ENCODE measurements around the gene MYO9A.

Gene MYO9A, protein sequence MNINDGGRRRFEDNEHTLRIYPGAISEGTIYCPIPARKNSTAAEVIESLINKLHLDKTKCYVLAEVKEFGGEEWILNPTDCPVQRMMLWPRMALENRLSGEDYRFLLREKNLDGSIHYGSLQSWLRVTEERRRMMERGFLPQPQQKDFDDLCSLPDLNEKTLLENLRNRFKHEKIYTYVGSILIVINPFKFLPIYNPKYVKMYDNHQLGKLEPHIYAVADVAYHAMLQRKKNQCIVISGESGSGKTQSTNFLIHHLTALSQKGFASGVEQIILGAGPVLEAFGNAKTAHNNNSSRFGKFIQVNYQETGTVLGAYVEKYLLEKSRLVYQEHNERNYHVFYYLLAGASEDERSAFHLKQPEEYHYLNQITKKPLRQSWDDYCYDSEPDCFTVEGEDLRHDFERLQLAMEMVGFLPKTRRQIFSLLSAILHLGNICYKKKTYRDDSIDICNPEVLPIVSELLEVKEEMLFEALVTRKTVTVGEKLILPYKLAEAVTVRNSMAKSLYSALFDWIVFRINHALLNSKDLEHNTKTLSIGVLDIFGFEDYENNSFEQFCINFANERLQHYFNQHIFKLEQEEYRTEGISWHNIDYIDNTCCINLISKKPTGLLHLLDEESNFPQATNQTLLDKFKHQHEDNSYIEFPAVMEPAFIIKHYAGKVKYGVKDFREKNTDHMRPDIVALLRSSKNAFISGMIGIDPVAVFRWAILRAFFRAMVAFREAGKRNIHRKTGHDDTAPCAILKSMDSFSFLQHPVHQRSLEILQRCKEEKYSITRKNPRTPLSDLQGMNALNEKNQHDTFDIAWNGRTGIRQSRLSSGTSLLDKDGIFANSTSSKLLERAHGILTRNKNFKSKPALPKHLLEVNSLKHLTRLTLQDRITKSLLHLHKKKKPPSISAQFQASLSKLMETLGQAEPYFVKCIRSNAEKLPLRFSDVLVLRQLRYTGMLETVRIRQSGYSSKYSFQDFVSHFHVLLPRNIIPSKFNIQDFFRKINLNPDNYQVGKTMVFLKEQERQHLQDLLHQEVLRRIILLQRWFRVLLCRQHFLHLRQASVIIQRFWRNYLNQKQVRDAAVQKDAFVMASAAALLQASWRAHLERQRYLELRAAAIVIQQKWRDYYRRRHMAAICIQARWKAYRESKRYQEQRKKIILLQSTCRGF (N-terminal part only)

GRCh38 chr15:72118017-72118978 is at the start of gene MYO9A, which contains the start of gene SENP8:
Gene MYO9A (minus strand): TSS chr15:72118150. CDS start chr15:72046563, 71,587 bp downstream.
Gene SENP8 (plus strand): TSS chr15:72118403. CDS start chr15:72139624, 21,221 bp downstream.
- peak; percentile 100 for DNase-seq

- no peak for DNase-seq
These were observed 49.5 kb upstream of the MYO9A start for GRCh38 chr15:72167445-72167844.

- no peak for DNase-seq
These were observed 48.9 kb upstream of the MYO9A start for GRCh38 chr15:72166716-72167417.

DNA sequence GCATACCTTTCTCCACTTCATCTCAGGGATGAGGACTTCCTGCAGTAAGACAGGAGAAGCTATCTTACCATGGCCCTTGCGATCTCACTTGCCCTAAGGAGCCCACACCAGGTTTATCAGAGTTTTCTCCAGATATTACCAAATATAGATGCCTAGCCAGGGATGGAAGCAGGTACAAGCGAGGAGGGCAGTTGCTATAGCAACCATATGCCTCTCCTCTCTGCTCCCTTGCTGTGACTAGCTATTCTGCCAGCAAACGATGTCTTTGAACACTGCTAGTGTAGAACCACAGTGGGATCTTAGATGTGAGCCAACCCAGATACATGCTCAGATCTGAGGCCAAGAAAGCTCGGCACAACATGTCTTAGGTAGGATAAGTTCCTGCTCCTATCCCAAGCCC is 45.8 kb upstream of the MYO9A start:
- no peak for DNase-seq

- no peak for DNase-seq
These were observed 44.6 kb upstream of the MYO9A start for GRCh38 chr15:72162569-72162968.

DNA sequence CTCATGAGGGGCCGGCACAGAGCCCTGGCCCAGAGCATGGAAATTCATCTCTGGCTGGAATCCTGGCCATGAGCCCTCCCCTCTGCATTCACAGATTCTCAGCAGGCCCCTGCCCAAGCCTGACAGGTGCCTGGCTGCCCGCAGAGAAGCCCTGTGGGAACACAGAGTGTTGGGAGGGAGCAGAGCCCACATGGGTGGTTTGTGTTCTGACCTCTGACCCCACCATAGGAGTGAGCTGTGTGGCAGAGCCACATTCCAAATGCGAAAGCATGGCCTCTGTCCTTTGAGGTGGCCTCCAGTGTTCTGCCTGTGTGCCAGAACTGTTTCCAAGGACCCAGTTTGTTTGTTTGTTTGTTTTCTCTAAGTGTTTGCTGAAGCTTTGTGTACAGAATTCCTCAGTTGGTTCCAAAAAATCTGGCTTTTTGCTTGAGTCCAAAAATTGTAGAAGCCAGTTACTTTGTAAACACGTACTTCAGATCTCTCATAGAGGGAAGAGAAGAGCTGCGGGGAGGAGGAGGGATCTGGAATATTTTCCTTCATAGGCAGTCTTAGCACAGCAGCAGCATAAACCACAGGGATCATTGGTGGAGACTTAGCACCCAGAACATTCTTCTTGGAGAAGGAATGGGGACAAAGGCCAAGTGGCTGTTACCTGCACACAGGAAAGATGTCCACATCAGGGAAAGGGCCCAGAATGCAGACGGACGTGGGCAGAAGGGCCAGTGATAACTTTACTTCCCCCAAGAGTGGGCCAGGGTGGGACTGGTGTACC is 43.6 kb upstream of the MYO9A start:
- no peak for DNase-seq

GRCh38 chr15:72160696-72161245 is 42.8 kb upstream of the MYO9A start:
- no peak for DNase-seq

DNA sequence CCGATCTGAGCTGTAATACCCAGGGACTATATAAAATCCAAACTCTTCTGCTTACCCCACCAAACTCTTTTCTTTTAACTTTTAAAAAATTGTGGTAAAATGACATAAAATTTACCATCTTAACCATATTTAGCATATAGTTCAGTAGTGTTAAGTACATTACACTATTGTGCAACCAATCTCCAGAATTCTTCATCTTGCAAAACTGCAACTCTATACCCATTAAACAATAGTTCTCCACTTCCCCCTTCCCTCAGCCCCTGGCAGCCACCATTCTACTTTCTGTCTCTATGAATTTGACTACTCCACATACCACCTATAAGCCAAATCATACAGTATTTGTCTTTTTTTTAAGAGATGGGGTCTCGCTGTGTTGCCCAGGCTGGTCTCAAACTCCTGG is 39.0 kb upstream of the MYO9A start:
- DNase-seq, result no peak

DNA sequence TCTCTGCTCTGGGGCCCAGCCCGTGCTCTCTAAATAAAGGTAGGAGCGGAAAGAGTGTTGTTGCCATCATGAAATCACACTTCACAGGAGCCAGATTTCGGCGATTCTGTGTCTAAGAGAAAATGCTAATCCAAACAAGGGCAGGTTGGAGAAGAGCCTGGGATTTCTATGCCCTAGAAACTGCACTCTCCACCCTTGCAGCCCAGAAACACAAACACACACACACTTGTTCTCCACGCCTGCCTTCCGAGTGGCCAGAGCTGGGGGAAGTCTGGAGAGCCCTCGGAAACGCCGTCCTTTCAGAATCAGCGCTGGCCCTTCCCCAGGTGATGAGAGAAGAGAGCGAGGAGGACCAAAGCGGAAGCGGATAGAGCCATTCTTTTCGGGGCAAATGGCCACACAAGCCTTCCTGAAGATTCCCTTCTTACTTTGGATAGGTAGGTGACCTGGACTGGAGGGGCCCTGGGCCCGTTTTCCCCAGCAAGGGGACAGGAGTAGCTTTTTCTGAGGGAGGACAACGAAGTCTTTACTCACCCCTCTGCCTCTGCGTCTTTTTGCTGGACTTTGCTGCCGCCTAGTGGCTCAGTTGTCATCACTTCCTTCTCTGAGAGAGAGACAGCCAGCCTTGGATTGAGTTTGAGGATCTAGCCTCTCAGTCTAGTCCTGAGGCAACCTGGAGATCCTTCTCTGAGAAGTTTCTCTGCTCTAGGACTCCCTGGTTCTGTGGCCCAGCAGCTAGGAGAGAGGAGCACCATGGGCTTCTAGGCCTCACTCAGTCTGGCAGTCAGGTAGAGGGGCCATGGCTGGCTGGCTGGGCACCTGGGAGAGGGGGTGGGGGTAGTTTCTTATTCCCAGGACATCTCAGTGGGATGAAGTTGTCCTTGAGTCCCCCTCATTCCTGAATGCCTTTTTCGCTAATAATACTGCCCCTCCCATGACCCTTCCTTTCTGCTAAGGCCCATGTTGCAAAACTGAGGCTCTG is 38.0 kb upstream of the MYO9A start:
- peak; percentile 91 for DNase-seq

- no peak for DNase-seq
These were observed 37.2 kb upstream of the MYO9A start for GRCh38 chr15:72155003-72155621.

DNA sequence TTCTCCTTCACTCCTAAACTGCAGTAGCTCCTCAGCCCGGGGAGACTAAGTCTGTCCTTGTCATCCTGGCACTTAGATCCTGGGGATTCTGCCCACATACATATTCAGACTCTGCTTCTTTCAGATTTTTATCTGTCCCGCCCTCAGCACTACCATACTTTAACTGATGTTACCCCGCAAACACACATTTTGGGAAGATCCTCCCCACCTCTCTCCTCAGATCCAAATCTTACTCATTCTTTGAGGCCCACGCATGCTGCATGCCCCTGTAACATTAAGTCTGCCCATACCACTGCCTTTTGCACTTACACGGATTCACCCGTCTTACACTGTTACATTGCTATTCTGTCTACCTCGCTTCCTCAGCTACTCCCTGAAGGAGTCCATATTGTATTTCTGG is 36.4 kb upstream of the MYO9A start:
- DNase-seq, result no peak

- no peak for DNase-seq
These were observed 35.5 kb upstream of the MYO9A start for GRCh38 chr15:72153269-72154000.

DNA sequence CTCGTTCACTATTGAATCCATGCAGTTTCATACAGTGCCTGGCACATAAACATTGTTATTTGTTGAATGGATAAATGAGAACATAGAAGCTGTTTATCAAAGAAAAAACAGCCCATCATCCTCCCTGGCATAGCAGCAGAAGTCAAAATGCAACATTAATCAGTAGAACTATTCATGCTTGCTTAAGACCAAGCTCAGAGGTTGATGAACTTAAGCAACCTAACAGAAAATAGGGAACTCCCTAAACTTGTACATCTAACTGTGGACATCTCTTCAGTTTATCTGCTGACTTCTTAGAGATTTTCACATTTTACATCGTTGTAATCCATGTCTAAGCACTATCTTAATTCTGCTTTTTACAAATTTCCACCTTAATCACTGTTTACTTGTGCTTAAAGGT is 29.5 kb upstream of the MYO9A start:
- no peak for DNase-seq

GRCh38 chr15:72146934-72147333 is 29.0 kb upstream of the MYO9A start:
- DNase-seq, result no peak

- no peak for DNase-seq
These were observed 28.3 kb upstream of the MYO9A start for GRCh38 chr15:72146221-72146620.

GRCh38 chr15:72141171-72142084 is 23.5 kb upstream of the MYO9A start:
- DNase-seq, result no peak

DNA sequence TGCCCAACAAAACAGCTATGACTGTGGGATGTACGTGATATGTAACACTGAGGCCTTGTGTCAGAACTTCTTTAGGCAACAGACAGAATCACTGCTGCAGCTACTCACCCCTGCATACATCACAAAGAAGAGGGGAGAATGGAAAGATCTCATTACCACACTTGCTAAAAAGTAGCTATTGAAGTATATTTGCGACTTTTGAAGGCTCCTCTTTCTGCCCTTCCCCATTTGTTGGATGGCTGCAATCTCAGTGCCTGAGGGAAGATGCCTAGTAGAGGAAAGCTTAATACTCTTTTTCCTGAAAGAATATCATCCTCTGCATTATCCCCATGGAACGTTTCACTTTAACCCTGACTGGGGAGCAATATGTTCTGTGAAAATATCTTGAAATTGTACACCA is 22.1 kb upstream of the MYO9A start:
- DNase-seq, result no peak
